HepG2 (cell line): ENCODE data around the gene TMC8. TPM values are rescaled to one million over a fixed set of nuclear protein-coding genes. Genes with fewer than 3 reads are reported as not detected.

Experiments
- CBX2 ChIP-seq, 2 experiments: fragments of 200-600 bp in 1 of 2; sonication (generic); formaldehyde crosslinking in 1 of 2; IDR thresholded peaks; 2 replicates each; pipeline versions ENCODE4 v1.7.0 to v1.8.1; 2018 to 2022; ENCODE audit warnings: low read depth in 2 of 2, low read length in 1 of 2, mild to moderate bottlenecking in 1 of 2, missing genetic modification reagents in 1 of 2
- CCDC6 ChIP-seq: sonication (generic); formaldehyde crosslinking; IDR thresholded peaks from 2 replicates; pipeline ENCODE4 v1.8.1; 2022; ENCODE audit warnings: mild to moderate bottlenecking, missing genetic modification reagents, moderate library complexity
- CHCHD3 ChIP-seq: sonication (generic); formaldehyde crosslinking; IDR thresholded peaks from 2 replicates; pipeline ENCODE4 v1.8.0; 2022; ENCODE audit warnings: mild to moderate bottlenecking, missing genetic modification reagents, moderate library complexity
- FOXK2 ChIP-seq: fragments of 450-650 bp; IDR thresholded peaks from 2 replicates; pipeline ENCODE4 v1.6.1; 2016
- GATAD2A ChIP-seq: IDR thresholded peaks from 2 replicates; pipeline ENCODE4 v1.6.1; 2016
- KMT2A ChIP-seq: sonication (generic); formaldehyde crosslinking; IDR thresholded peaks from 2 replicates; pipeline ENCODE4 v1.4.0; 2020; ENCODE audit warnings: missing genetic modification reagents
- NCOA1 ChIP-seq: sonication (generic); formaldehyde crosslinking; IDR thresholded peaks from 2 replicates; pipeline ENCODE4 v1.9.0; 2021; ENCODE audit warnings: missing genetic modification reagents
- NKX3-1 ChIP-seq: sonication (generic); formaldehyde crosslinking; IDR thresholded peaks from 2 replicates; pipeline ENCODE4 v1.5.0; 2020; ENCODE audit warnings: missing genetic modification reagents
- NR1H2 ChIP-seq: sonication (generic); formaldehyde crosslinking; IDR thresholded peaks from 2 replicates; pipeline ENCODE4 v1.8.1; 2022; ENCODE audit warnings: low read depth, missing genetic modification reagents, borderline replicate concordance
- PLRG1 ChIP-seq: fragments of 450-650 bp; conservative IDR thresholded peaks from 2 replicates; pipeline ENCODE4 v1.6.1; 2016
- RXRA ChIP-seq: sonication (generic); formaldehyde crosslinking; IDR thresholded peaks from 2 replicates; pipeline ENCODE4 v1.5.1; 2020; ENCODE audit warnings: missing genetic modification reagents
- SMAD1 ChIP-seq: sonication (generic); formaldehyde crosslinking; IDR thresholded peaks from 2 replicates; pipeline ENCODE4 v1.4.0; 2020; ENCODE audit warnings: missing genetic modification reagents, low read depth, mild to moderate bottlenecking, borderline replicate concordance
- ZBTB8A ChIP-seq: sonication (generic); formaldehyde crosslinking; IDR thresholded peaks from 2 replicates; pipeline ENCODE4 v1.4.0; 2020; ENCODE audit warnings: mild to moderate bottlenecking, low read depth, missing genetic modification reagents, borderline replicate concordance
- ZNF326 ChIP-seq: sonication (generic); formaldehyde crosslinking; IDR thresholded peaks from 2 replicates; pipeline ENCODE4 v1.4.0; 2020; ENCODE audit warnings: missing genetic modification reagents, borderline replicate concordance
- ZNF331 ChIP-seq: sonication (generic); formaldehyde crosslinking; IDR thresholded peaks from 2 replicates; pipeline ENCODE4 v1.4.0; 2020; ENCODE audit warnings: missing genetic modification reagents
- ZNF674 ChIP-seq: sonication (generic); formaldehyde crosslinking; IDR thresholded peaks from 2 replicates; pipeline ENCODE4 v1.5.0; 2020; ENCODE audit warnings: low read depth, mild to moderate bottlenecking, missing genetic modification reagents
- ZNF737 ChIP-seq: sonication (generic); formaldehyde crosslinking; IDR thresholded peaks from 2 replicates; pipeline ENCODE4 v1.5.0; 2020; ENCODE audit warnings: missing genetic modification reagents, mild to moderate bottlenecking, borderline replicate concordance
- ZNF781 ChIP-seq: sonication (generic); formaldehyde crosslinking; IDR thresholded peaks from 2 replicates; pipeline ENCODE4 v1.5.1; 2020; ENCODE audit warnings: borderline replicate concordance, mild to moderate bottlenecking, missing genetic modification reagents; ENCODE audit errors: not compliant biosample characterization
- polyA plus RNA-seq, 8 experiments: library from polyadenylated mRNA; depleted of rRNA in 3 of 8; stranded (reverse) in 7 of 8; unstranded in 1 of 8; fragments of >200 nt; fragmentation: Illumina TruSeq in 4 of 8; extraction: Trizol in 4 of 8; gene quantifications; 2 replicates each; pipeline versions ENCODE4 v1.2.1 to v1.2.3, GENCODE V29; 2011 to 2016; ENCODE audit warnings: low read depth in 4 of 8, missing spikeins in 1 of 8, mixed read lengths in 1 of 8; ENCODE audit not compliant: insufficient read depth in 1 of 8
- total RNA-seq, 5 experiments: library from RNA; depleted of rRNA; stranded (reverse); fragments of >200 nt; fragmentation: Illumina TruSeq; extraction: Trizol; gene quantifications; 2 replicates each; pipeline ENCODE4 v1.2.3, GENCODE V29; 2016; ENCODE audit warnings: low read depth in 1 of 5
- TF ChIP-seq, protein P1 (sequence below): sonication (generic); formaldehyde crosslinking; IDR thresholded peaks from 2 replicates; pipeline ENCODE4 v1.4.0; 2020; ENCODE audit warnings: mild to moderate bottlenecking, missing genetic modification reagents
- TF ChIP-seq, protein P2 (sequence below): sonication (generic); IDR thresholded peaks from 2 replicates; pipeline ENCODE4 v1.6.1; 2016; ENCODE audit warnings: low read depth, borderline replicate concordance
- TF ChIP-seq, protein P3 (sequence below): sonication (generic); formaldehyde crosslinking; IDR thresholded peaks from 2 replicates; pipeline ENCODE4 v1.9.0; 2021; ENCODE audit warnings: missing genetic modification reagents, mild to moderate bottlenecking, borderline replicate concordance
- TF ChIP-seq, protein P4 (sequence below): sonication (generic); formaldehyde crosslinking; IDR thresholded peaks from 2 replicates; pipeline ENCODE4 v1.4.0; 2020; ENCODE audit warnings: mild to moderate bottlenecking, missing genetic modification reagents

TMC8 gene
- total and polyA plus RNA-seq, 2 of the 13 experiments (the other 11 are each of a cell fraction or from before 2014, with no cell fraction given), result 0.53 to 7.8 TPM

DNA sequence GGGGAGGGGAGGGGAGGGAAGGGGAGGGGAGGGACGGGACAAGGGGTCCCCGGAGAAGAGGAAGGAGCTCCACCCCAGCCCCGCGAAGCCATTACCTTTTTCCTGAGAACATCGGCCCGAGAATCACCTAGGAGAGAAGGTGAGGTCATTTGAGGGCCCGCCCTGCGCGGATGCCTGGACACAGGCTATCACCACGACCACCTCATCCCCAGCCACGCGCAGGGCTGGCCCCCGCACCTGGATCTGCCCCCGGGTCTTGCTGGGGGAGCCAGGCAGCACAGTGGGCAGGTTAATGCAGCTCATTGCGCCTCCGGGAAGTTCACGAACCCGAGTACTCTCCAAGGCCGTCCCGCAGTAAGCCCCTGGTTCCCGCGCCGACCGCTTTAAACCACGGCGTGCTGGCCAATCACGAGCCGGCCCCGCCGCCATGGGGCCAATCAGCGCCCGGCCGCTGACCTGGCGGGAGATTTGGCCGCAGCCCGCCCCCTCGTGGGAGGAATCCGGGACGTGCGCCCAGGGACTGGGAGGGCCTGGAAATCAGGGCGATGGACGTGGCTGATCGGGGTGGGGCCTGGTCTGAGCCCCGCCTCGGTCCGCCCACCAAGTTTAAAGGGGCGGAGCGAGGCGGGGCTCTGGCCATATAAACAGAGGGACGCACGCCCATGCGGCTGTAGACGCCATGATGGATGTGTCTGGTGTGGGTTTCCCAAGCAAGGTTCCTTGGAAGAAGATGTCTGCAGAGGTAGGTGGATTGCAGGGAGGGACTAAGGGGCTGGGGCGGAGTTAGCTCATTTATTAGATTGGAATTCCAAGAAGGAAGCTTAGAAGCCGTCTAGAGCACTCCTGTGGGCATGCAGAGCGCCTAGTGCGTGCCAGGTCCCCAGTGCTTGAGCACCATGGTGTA lies 56.4 kb downstream of the TMC8 start, which contains the start of the genes AFMID and TK1 (continued):
- TF ChIP-seq ZNF737, result no peak
- peak; percentile 94 for TF ChIP-seq NCOA1 (CRISPR knock-in tag)
- peak; percentile 36; the same call in 1 of the 2 replicates for TF ChIP-seq ZBTB8A (CRISPR knock-in tag)
- TF ChIP-seq, protein P1, sequence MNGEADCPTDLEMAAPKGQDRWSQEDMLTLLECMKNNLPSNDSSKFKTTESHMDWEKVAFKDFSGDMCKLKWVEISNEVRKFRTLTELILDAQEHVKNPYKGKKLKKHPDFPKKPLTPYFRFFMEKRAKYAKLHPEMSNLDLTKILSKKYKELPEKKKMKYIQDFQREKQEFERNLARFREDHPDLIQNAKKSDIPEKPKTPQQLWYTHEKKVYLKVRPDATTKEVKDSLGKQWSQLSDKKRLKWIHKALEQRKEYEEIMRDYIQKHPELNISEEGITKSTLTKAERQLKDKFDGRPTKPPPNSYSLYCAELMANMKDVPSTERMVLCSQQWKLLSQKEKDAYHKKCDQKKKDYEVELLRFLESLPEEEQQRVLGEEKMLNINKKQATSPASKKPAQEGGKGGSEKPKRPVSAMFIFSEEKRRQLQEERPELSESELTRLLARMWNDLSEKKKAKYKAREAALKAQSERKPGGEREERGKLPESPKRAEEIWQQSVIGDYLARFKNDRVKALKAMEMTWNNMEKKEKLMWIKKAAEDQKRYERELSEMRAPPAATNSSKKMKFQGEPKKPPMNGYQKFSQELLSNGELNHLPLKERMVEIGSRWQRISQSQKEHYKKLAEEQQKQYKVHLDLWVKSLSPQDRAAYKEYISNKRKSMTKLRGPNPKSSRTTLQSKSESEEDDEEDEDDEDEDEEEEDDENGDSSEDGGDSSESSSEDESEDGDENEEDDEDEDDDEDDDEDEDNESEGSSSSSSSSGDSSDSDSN (CRISPR knock-in tag), result no peak
- peak; percentile 95 for TF ChIP-seq RXRA (CRISPR knock-in tag)
- TF ChIP-seq ZNF331, result peak; percentile 90
- TF ChIP-seq ZNF326 (CRISPR knock-in tag), result no peak
- TF ChIP-seq, protein P2, sequence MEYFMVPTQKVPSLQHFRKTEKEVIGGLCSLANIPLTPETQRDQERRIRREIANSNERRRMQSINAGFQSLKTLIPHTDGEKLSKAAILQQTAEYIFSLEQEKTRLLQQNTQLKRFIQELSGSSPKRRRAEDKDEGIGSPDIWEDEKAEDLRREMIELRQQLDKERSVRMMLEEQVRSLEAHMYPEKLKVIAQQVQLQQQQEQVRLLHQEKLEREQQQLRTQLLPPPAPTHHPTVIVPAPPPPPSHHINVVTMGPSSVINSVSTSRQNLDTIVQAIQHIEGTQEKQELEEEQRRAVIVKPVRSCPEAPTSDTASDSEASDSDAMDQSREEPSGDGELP, result peak; percentile 10; the same call in 1 of the 2 replicates
- no peak for TF ChIP-seq PLRG1
- TF ChIP-seq, protein P3, sequence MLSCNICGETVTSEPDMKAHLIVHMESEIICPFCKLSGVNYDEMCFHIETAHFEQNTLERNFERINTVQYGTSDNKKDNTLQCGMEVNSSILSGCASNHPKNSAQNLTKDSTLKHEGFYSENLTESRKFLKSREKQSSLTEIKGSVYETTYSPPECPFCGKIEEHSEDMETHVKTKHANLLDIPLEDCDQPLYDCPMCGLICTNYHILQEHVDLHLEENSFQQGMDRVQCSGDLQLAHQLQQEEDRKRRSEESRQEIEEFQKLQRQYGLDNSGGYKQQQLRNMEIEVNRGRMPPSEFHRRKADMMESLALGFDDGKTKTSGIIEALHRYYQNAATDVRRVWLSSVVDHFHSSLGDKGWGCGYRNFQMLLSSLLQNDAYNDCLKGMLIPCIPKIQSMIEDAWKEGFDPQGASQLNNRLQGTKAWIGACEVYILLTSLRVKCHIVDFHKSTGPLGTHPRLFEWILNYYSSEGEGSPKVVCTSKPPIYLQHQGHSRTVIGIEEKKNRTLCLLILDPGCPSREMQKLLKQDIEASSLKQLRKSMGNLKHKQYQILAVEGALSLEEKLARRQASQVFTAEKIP, result no peak
- TF ChIP-seq FOXK2, result peak; percentile 73; the same call in 1 of the 2 replicates
- TF ChIP-seq KMT2A (CRISPR knock-in tag), result peak; percentile 53; the same call in 1 of the 2 replicates
- TF ChIP-seq ZNF674 (CRISPR knock-in tag), result 0 out of 2 replicates have a peak, but pooled peaks have one; percentile 26
- TF ChIP-seq CHCHD3 (CRISPR knock-in tag), result peak; percentile 99
- no peak for TF ChIP-seq NR1H2 (CRISPR knock-in tag)
- peak; percentile 61; the same call in 1 of the 2 replicates for TF ChIP-seq SMAD1 (CRISPR knock-in tag)
- TF ChIP-seq CBX2 (IDR thresholded peaks at IDR 0.05; ENCODE audit: low read depth, low read length), result no peak
- TF ChIP-seq CBX2 (CRISPR knock-in tag; IDR thresholded peaks at IDR 0.05; ENCODE audit: low read depth), result no peak
- peak; percentile 100 for TF ChIP-seq CCDC6
- peak; percentile 66 for TF ChIP-seq GATAD2A (CRISPR knock-in tag)
- TF ChIP-seq, protein P4, sequence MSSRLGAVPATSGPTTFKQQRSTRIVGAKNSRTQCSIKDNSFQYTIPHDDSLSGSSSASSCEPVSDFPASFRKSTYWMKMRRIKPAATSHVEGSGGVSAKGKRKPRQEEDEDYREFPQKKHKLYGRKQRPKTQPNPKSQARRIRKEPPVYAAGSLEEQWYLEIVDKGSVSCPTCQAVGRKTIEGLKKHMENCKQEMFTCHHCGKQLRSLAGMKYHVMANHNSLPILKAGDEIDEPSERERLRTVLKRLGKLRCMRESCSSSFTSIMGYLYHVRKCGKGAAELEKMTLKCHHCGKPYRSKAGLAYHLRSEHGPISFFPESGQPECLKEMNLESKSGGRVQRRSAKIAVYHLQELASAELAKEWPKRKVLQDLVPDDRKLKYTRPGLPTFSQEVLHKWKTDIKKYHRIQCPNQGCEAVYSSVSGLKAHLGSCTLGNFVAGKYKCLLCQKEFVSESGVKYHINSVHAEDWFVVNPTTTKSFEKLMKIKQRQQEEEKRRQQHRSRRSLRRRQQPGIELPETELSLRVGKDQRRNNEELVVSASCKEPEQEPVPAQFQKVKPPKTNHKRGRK (CRISPR knock-in tag), result no peak
- peak; percentile 46 for TF ChIP-seq ZNF781 (CRISPR knock-in tag)
- 0 out of 2 replicates have a peak, but pooled peaks have one; percentile 40 for TF ChIP-seq NKX3-1 (CRISPR knock-in tag)
